NB4 (cell line): ENCODE data around the gene UTP11.
A peak's percentile ranks its signal among the peaks of the same experiment; 100 is the strongest.
"Not testable (repeated sequence)": the region's sequence is repeated elsewhere in the genome, so short reads cannot be mapped to it uniquely, and the experiment has no call there.

Experiments used
- DNase-seq: peaks from one replicate; pipeline ENCODE4 v3.0.0; 2010; ENCODE audit warnings: low read depth
- H3K4me3 ChIP-seq: one replicate; pipeline ENCODE4 v1.5.1; 2011; ENCODE audit warnings: mild to moderate bottlenecking, low read depth, low read length, moderate library complexity
- MYC ChIP-seq: IDR thresholded peaks from 2 replicates; pipeline ENCODE4 v1.6.1; 2011; ENCODE audit warnings: low read depth, low read length
- POLR2A ChIP-seq: IDR thresholded peaks from 2 replicates; pipeline ENCODE4 v1.6.1; 2011; ENCODE audit warnings: mild to moderate bottlenecking; ENCODE audit not compliant: insufficient read length; ENCODE audit errors: extremely low read depth
- TF ChIP-seq, protein P1 (sequence below): IDR thresholded peaks from one replicate; pipeline ENCODE4 v1.5.1; 2012; ENCODE audit warnings: low read depth, low read length
- TF ChIP-seq, protein P2 (sequence below): IDR thresholded peaks from 2 replicates; pipeline ENCODE4 v1.6.1; 2011; ENCODE audit warnings: low read depth, low read length

Gene UTP11, protein sequence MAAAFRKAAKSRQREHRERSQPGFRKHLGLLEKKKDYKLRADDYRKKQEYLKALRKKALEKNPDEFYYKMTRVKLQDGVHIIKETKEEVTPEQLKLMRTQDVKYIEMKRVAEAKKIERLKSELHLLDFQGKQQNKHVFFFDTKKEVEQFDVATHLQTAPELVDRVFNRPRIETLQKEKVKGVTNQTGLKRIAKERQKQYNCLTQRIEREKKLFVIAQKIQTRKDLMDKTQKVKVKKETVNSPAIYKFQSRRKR

DNA sequence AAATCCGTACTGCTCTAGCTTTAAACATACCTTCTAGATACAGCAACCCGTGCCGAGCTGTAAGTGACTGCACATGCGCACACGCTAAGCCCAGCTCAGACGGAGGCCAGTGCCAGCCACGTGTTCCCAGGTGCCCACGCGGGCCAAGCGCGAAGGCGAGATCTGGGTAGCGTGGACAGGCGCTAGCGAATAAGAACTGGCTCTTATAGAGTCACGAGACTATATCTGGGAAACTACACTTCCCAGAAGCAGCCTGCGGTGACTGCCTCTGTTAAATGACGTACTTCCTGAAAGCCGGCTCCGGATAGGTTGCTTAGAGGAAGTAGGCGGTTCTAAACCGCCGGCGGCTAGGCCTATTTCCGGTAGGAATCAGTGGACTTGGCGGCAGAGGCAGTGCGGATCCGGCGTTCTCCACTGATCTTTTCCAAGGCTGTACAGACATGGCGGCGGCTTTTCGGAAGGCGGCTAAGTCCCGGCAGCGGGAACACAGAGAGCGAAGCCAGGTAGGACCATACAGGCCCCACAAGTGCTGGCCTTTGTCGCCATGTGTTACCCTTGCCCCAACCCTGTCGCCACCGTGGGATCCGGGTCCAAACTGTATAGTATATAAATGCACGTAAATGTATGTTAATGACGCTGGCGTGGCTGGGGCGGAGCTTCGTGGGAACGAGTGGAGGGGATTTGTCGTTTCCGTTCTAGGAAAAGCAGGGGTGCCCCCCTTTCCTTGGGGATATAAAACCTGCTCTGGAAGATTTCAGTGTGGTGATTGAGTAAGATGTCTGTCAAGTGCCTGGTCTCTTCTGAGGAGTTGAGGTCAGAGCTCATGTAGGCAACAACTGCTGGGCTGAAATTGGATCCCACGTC, at the start of gene UTP11:
Gene UTP11, plus strand, starts transcription at position 372 of the 864 bp plus-strand sequence. Its CDS starts 69 bp downstream, at position 441.
- TF ChIP-seq, protein P1, sequence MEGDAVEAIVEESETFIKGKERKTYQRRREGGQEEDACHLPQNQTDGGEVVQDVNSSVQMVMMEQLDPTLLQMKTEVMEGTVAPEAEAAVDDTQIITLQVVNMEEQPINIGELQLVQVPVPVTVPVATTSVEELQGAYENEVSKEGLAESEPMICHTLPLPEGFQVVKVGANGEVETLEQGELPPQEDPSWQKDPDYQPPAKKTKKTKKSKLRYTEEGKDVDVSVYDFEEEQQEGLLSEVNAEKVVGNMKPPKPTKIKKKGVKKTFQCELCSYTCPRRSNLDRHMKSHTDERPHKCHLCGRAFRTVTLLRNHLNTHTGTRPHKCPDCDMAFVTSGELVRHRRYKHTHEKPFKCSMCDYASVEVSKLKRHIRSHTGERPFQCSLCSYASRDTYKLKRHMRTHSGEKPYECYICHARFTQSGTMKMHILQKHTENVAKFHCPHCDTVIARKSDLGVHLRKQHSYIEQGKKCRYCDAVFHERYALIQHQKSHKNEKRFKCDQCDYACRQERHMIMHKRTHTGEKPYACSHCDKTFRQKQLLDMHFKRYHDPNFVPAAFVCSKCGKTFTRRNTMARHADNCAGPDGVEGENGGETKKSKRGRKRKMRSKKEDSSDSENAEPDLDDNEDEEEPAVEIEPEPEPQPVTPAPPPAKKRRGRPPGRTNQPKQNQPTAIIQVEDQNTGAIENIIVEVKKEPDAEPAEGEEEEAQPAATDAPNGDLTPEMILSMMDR: no peak
- TF ChIP-seq POLR2A (peak; percentile 67), MYC (peak; percentile 100)
- TF ChIP-seq, protein P2, sequence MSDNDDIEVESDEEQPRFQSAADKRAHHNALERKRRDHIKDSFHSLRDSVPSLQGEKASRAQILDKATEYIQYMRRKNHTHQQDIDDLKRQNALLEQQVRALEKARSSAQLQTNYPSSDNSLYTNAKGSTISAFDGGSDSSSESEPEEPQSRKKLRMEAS: peak; percentile 100
- DNase-seq: peak; percentile 97
- H3K4me3 ChIP-seq: peak within 1 kb of the TSS; percentile 80

DNA sequence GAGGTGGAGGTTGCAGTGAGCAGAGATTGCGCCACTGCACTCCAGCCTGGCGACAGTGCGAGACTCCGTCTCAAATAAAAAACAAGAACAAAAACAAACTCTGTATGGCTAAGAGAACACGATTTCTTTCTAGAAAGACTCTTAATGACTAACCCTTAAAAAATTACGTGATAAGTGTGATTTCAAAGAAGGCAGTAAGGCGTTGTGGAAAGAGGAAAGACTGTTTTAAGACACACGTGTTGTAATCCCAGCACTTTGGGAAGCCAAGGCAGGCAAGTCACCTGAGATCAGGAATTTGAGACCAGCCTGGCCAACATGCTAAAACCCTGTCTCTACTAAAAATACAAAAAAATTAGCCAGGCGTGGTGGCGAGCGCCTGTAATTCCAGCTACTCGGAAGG, 48.4 kb upstream of the UTP11 start:
- not testable (repeated sequence) for H3K4me3 ChIP-seq, DNase-seq

DNA sequence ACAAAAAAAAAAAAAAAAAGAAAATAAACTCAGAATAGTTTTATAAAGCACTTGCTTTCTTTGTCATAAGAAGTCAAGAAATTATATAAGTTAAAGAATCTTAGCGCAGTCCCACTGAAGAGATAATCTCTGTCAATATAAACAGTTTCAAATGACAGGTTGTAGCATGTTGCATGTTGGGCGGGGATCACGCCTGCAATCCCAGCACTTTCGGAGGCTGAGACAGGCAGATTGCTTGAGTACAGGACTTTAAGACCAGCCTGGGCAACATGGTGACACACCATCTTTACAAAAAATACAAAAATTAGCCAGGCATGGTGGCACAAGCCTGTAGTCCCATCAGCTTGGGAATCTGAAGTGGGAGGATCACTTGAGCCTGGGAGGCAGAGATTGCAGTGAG, 47.2 kb upstream of the UTP11 start:
- no peak for DNase-seq
- TF ChIP-seq, protein P1: no peak
- TF ChIP-seq, protein P2: no peak
- TF ChIP-seq MYC (no peak), POLR2A (no peak)
- no peak overlapping the region for H3K4me3 ChIP-seq

DNA sequence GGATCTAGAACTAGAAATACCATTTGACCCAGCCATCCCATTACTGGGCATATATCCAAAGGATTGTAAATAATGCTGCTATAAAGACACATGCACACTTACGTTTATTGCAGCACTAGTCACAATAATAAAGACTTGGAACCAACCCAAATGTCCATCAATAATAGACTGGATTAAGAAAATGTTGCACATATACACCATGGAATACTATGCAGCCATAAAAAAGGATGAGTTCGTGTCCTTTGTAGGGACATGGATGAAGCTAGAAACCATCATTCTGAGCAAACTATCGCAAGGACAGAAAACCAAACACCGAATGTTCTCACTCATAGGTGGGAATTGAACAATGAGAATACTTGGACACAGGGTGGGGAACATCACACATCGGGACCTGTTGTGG, 38.9 kb upstream of the UTP11 start:
- H3K4me3 ChIP-seq, DNase-seq: not testable (repeated sequence)

DNA sequence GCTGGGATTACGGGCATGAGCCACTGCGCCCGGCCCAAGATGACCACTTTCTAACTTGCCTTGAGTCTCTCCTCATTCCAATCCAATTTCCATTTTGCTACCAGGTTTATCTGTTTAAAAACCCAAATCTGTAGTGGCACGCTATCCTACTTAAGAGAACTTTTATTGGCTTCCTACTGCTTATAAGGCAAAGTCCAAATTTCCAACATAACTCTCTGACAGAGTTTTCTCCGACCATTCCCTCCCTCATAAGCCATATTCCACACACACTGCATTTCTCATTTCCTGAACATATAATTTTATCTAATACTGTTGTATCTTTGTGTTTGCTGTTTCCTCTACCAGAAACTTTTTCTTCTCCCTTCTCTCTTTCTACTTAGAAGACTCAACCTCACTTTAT, 38.0 kb upstream of the UTP11 start:
- no peak overlapping the region for H3K4me3 ChIP-seq
- no peak for TF ChIP-seq MYC
- TF ChIP-seq, protein P1: no peak
- DNase-seq: no peak

DNA sequence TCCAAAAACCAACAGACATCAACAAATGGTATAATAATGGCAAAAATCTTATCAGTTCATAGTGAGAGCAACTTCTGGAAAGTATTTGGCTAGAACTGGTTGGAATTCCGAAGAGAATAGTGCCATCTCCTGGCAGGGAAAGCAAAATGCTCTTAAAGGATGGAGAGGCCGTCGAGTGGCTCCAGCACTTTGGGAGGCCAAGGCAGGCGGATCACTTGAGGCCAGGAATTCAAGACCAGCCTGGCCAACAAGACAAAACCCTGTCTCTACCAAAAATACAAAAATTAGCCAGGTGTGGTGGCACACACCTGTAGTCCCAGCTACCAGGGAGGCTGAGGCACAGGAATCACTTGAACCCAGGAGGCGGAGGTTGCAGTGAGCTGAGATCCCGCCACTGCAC, 37.5 kb upstream of the UTP11 start:
- peak; percentile 57 for DNase-seq
- not testable (repeated sequence) for H3K4me3 ChIP-seq
- TF ChIP-seq, protein P1: peak; percentile 31

DNA sequence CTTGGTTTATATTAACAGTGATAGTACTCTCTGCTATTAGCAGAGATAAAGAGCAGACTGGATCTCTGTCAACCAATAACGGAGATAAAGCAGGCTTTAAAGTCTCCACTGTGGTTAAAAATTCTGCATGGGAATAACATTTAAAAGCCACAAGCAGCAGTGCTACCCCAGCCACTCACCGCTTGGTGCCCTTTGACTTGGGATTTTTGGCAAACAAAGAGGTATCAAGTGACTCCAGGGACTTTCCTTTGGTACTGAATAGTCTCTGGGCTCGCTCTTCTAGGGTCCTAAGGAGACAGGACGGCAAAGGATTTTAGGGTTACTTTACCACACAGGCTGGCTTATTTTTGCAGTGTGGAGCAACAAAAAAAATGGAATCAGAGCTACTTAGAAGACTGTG, 34.0 kb upstream of the UTP11 start:
- TF ChIP-seq, protein P1: no peak
- TF ChIP-seq, protein P2: no peak
- TF ChIP-seq MYC (no peak), POLR2A (no peak)
- H3K4me3 ChIP-seq: no peak overlapping the region
- DNase-seq: no peak
